GM19438 (cell line): Measurements from ENCODE around the gene PICK1.
"Not testable (repeated sequence)": the region's sequence is repeated elsewhere in the genome, so short reads cannot be mapped to it uniquely, and the experiment has no call there.

Experiments
- ATAC-seq: cut with Tn5 transposase; IDR thresholded peaks from one replicate; pipeline ENCODE4 v1.9.1; 2021; ENCODE audit warnings: low read depth; ENCODE audit not compliant: unreplicated experiment

PICK1 gene

GRCh38 chr22:38030311-38031133 lies 26.7 kb upstream of the PICK1 start:
- ATAC-seq = no peak

GRCh38 chr22:38031491-38031890 lies 25.7 kb upstream of the PICK1 start:
- ATAC-seq = no peak

- ATAC-seq = no peak
These were observed 24.3 kb upstream of the PICK1 start for GRCh38 chr22:38032681-38033521.

DNA sequence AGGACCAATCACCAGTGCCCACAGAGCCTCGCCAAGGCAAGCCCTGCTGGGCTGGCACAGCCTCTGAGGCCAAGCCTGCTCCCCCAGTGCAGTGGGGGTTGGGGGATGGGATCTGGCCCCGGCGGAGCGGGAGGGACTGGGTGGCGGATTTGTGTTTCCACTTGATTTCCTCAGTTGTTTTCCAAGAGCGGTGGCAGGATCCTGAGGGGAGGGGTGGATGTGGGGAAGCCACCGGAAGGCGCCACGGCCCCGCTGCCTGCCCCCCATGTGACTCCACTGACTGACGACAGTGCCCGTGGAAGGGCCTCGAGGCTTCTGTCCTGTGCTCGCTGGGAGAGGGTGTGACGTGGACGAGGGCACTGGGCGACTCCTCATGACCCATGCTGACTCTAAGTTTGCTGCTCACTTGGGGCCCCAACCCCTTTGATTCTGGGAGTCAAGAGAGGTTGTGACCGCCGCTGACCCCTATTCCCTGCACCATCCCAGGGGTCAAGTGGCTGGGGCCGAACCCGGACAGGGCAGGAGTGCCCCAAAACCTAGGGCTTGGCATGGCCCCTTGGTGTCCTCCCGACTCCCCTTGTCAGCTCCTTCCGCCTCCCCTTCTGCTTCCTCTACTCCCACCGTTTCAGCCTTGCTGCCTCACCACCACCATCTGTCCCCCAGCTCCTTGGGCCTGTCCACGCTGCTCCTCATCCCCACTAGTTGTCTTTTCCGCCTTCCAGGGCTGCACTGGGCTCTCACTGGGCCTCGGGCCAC lies 23.5 kb upstream of the PICK1 start:
- no peak for ATAC-seq

GRCh38 chr22:38034278-38034882 lies 22.8 kb upstream of the PICK1 start:
- no peak for ATAC-seq

DNA sequence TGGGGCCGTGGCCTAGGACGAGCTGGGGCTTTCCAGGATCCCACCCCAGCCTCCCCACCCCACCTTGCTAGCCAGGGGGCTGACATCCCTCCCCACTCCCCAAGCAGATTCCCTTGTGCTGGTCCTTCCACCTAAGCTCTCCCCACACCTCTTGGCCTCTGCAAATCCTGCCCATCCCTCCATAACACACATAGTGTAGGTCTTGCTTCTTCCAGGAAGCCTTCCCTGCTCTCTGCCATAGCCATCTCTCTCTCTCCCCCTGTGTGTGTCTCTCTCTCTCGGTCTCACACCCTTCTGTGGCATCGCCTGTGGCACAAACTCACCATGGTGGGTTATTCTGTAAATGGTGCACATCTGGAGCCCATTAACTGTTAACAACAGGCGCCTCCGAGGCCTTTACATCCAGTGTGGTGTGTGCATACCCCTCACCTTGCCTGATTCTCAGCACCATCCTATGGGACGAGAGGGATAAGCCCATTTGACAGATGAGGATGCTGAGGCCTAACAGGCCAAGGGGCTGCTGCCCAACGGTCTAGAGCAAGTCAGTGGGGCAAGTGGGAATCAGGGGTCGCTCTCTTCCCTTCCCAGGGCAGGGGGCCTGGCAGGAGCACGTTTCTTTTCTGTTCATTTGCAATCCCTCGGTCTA lies 22.2 kb upstream of the PICK1 start:
- no peak for ATAC-seq

GRCh38 chr22:38035530-38035885 lies 21.7 kb upstream of the PICK1 start:
- ATAC-seq = no peak

DNA sequence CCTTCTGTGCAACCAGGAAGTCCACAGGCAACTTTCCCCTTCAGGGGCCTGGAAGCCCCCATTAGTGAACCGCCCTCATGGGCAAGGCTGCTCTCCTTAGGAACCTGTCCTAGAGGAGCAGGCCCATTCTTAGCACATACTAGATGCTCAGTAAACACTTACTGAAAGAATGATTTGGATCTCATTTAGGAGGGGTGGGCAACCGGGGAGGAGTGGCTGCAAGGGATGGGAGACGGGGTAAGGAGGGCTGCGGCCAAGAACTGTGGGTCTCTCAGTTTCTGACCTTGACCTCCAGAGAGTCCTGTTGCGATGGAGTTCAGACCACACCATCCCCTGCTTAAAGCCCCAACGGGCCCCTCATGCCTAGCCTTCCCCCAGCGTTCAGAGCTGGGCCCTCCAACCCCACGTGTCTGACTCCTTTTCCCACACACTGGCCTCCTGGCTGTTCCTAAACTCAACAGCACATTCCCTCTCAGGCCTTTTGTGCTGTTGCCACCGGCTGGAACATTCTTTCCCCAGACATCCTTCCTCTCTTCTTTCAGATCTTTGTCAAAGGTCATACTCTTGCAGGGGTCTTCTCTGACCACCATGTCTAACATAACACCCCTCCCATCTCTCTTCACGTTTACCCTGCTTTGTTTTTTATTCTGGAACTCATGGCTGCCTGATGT lies 20.7 kb upstream of the PICK1 start:
- no peak for ATAC-seq

- not testable (repeated sequence) for ATAC-seq
These were observed 19.6 kb upstream of the PICK1 start for GRCh38 chr22:38037367-38038150.

DNA sequence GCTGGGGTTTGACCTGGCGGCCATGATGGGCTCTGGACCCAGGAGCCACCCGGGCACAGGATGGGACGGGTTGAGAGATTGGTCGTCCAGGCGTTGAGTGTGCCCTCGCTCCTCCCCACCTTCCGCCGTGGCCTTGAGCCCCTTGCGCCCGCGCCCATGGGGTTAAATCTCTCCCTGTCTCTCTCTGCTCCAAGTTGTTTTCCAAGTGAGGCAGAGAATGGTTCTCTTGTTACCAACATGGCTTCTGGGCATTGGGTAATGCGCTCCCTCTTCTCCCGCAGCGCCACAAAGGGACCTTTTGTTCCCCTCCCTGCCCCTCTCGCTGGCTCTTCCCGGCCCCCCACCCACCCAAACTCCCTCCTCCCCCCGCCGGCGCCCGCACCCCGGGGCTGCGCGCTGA lies 18.8 kb upstream of the PICK1 start:
- ATAC-seq = no peak

DNA sequence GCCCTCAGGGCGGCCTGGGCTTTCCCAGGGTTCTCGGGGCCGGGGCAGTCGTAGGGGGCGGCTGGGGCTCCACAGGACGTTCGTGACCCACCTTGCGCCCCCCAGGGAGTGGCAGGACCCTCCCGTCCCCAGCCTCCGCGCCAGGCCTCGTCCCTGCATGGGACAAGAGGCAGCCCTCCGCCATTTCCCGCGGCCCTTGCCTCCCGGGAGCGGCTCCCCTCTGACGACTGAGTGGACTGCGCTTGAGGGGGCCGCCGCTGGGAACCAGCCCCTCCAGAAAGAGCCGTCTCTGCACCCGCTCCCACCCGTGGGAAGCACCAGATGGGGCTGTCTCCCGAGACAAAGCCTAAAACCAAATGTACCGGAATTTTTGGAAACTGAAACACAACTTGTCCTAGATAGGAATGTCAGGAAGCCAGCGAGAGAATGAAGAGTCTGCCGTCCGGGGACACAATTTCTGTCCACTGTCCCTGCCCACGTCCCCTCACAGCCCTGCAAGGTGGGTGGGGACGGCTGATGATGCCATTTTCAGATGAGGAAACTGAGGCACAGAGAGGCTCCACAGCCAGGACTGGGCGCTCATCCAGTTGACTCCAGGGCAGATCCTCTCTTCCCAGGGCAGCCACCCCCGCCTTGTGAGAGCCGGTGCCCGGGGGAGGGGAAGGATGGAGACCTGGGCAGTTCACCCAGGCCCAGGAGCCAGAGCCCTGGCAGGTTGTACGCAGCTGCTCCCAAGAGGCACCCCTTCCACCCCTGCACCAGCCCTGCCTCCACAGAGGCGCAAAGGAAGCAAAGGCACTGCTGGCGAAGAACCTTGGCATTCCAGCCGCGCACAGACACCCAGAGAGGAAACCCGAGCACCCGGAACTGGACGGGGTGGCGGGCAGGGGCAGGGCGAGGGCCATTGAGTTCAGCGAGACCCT lies 18.1 kb upstream of the PICK1 start:
- no peak for ATAC-seq

DNA sequence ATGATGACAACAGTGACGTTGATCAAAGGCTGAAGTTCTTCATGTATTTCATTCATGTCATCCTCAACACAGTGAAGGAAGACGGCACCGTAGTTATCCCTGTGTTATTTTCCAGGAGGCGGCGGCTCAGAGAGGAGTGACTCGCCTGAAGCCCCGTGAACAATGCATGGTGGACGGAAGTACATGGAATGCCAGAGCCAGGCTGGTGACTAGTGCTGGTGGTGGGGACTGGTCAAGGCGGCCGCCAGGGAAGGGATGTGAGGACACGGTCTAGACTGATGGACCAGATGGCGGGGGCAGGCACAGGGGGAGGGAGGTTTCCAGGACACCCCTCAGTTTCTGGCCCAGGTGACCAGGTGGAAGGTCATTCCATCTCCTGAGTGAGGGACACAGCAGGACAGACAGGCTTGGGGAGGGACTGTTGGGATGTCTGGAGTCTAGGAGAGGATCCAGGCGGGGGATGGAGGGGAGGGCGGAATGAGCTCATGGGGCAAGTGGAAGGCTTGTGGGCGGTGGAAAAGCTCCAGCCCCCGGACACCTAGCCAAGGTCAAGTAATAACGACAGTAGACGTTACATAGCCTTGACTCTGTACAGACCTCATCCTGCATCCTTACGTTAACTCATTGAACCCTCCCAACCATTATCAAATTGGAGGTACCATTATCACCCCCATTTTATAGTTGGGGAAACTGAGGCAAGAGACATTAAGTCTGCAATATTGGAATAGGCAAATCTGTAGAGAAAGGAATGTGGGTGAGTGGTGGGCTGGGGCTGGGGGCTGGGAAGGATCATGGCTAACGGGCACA lies 16.0 kb upstream of the PICK1 start:
- no peak for ATAC-seq

GRCh38 chr22:38041760-38042487 lies 15.3 kb upstream of the PICK1 start:
- ATAC-seq = no peak

- ATAC-seq = no peak
These were observed 14.8 kb upstream of the PICK1 start for GRCh38 chr22:38042488-38042790.

DNA sequence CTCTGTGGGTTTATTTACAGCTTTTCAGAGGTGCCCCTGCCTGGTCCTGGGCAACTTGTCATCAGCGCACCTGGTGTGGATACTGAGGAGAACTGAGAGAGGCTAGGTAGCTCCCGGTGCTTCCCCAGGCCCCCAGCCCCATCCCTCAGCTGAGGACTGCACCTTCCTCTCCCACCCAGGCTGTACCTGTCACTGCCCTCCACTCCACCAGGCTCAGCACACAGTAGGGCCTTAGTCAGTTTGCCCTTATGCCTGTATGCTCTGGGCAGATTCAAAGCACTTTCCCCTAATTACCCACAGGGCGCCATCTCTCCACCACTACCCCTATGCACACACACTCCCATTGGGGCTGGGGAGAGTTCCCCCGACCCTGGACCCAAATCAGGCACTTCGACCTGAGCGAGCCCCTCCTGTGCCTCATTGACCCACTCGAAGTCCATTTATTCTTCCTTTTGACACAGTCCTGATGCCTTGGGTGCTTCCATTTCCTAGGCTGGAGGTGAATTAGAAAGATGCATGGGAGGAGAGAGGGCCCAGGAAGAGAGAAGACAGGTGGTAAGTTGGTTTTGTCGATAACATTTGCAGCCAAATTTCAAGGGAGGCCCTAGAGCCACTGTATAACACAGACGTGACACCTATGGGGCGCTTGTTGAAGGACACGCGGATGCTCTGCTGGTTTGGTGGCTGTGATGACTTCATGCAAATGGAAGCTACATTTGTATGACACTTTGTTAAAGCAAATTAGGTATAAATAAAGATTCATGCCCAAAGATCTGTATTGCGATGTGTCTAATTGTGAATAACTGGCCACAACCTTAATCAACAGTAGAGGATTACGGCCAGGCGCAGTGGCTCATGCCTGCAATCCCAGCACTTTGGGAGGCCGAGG lies 13.8 kb upstream of the PICK1 start:
- no peak for ATAC-seq
